Fibroblast of lung (primary cell): ENCODE measurements around the gene BIN1. TPM values are rescaled to one million over a fixed set of nuclear protein-coding genes. Genes with fewer than 3 reads are reported as not detected.
A peak's percentile ranks its signal among the peaks of the same experiment; 100 is the strongest.

Experiments used
- DNase-seq, 2 donors: peaks; one replicate each; pipeline versions ENCODE4 v3.0.0 to v3.0.0-alpha.2; 2010; ENCODE audit warnings: low read depth in 2 of 2
- H2AFZ ChIP-seq: 2 replicates; pipeline ENCODE4 v1.5.1; 2012; ENCODE audit warnings: low read length, control low read depth, inconsistent platforms
- H3K27ac ChIP-seq: 2 replicates; pipeline ENCODE4 v1.5.1; 2011; ENCODE audit warnings: low read length, control low read depth; ENCODE audit not compliant: insufficient read depth
- H3K27me3 ChIP-seq: 2 replicates; pipeline ENCODE4 v1.5.1; 2011; ENCODE audit warnings: mild to moderate bottlenecking, low read length; ENCODE audit not compliant: control insufficient read depth, insufficient read depth
- H3K36me3 ChIP-seq: 2 replicates; pipeline ENCODE4 v1.5.1; 2011; ENCODE audit warnings: low read length; ENCODE audit not compliant: control insufficient read depth, insufficient read depth
- H3K4me1 ChIP-seq: 2 replicates; pipeline ENCODE4 v1.5.1; 2011; ENCODE audit warnings: low read length; ENCODE audit not compliant: control insufficient read depth, insufficient read depth; ENCODE audit errors: extremely low read depth
- H3K4me2 ChIP-seq: 2 replicates; pipeline ENCODE4 v1.5.1; 2011; ENCODE audit warnings: low read length, control low read depth; ENCODE audit not compliant: insufficient read depth; ENCODE audit errors: extremely low read depth
- H3K4me3 ChIP-seq, 4 experiments: fragments of 200-600 bp in 1 of 4; sonication (generic) in 1 of 4; replicated peaks in 1 of 4; 2 replicates each; pipeline ENCODE4 v1.5.1; 2011 to 2016; ENCODE audit warnings: low read length in 4 of 4, low read depth in 3 of 4, mild to moderate bottlenecking in 3 of 4, control low read depth in 2 of 4, inconsistent platforms in 1 of 4, mixed read lengths in 1 of 4; ENCODE audit not compliant: insufficient read depth in 1 of 4; ENCODE audit errors: control extremely low read depth in 1 of 4
- H3K79me2 ChIP-seq: 2 replicates; pipeline ENCODE4 v1.5.1; 2012; ENCODE audit warnings: mild to moderate bottlenecking, low read length, inconsistent platforms; ENCODE audit not compliant: control insufficient read depth, insufficient read depth
- H3K9ac ChIP-seq: 2 replicates; pipeline ENCODE4 v1.5.1; 2011; ENCODE audit warnings: mild to moderate bottlenecking, low read length, control low read depth; ENCODE audit not compliant: insufficient read depth
- H3K9me3 ChIP-seq: 2 replicates; pipeline ENCODE4 v1.5.1; 2012; ENCODE audit warnings: low read depth, low read length; ENCODE audit not compliant: control insufficient read depth, insufficient read depth
- H4K20me1 ChIP-seq: 2 replicates; pipeline ENCODE4 v1.5.1; 2011; ENCODE audit warnings: low read length; ENCODE audit not compliant: control insufficient read depth, insufficient read depth; ENCODE audit errors: extremely low read depth
- EZH2 ChIP-seq: IDR thresholded peaks from 2 replicates; pipeline ENCODE4 v1.5.1; 2012; ENCODE audit warnings: low read length, control low read depth, mild to moderate bottlenecking; ENCODE audit errors: missing control alignments
- polyA plus RNA-seq, 2 donors: library from polyadenylated mRNA; depleted of rRNA in 1 of 2; stranded (reverse) in 1 of 2; unstranded in 1 of 2; fragments of >200 nt; gene quantifications; 2 replicates each; pipeline ENCODE4 v1.2.1, GENCODE V29; 2011 to 2012; ENCODE audit warnings: missing spikeins in 1 of 2
- total RNA-seq: library from RNA; depleted of rRNA; stranded (reverse); fragments of >200 nt; gene quantifications from 2 replicates; pipeline ENCODE4 v1.2.1, GENCODE V29; 2014
- TF ChIP-seq, protein P1 (sequence below), 2 donors: IDR thresholded peaks in 1 of 2; conservative IDR thresholded peaks in 1 of 2; 1 replicate in 1 of 2; 2 replicates in 1 of 2; pipeline ENCODE4 v1.5.1; 2011 to 2012; ENCODE audit warnings: low read length in 2 of 2, control low read depth in 1 of 2, inconsistent platforms in 1 of 2, low read depth in 1 of 2, mild to moderate bottlenecking in 1 of 2

BIN1 gene
- total and polyA plus RNA-seq, 2 donors (not counting 1 experiment from before 2014, with no cell fraction given): 17.3 to 68.7 TPM

DNA sequence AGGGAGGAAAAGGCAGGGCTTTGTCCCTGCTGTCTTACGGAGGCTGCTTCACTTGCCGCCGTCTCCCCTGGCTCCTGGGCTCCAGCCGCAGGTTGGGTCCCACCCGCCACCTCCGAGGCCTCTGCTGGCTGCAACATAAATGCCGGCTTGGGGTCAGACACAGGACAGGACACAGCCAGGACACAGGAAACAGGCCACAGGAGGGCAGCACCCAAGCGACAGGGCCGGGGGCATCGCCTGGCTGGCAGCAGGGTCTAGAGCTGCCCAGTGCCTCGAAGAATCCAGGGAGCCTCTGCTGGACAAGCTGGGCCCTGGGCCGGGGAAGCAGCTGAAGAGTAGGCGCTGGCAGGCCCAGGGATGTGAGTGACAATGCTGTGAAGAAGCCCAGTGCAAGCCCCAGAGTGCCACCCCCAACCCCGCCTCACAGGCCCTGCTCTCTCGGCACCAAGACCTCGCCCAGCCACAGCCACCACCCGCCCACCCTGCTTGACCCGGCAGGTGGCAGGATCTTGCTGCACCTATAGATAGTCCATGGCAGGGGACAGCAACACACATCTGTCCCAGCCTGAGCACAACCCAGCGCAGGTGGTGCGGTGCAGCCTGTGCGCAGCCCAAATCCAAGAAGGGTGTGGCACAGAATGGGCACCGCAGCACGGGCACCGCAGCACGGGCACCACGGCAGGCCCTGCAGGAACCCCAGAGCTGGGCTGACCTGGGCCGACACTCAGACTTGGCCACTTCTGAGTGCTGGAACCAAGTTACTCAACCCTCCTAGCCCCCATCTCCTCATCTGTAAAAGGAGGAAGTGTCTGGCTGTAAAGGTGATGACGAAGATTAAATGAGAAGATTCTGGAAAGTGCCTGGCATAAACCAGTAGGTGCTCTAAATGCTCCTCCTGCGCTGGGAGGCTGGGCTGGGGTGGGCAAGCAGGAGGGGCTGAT is 55.6 kb downstream of the BIN1 start:
- Histone ChIP-seq H2AFZ (no peak overlapping the region), H4K20me1 (no peaks in the 10 kb centered on the region), H3K4me2 (no peak overlapping the region), H3K4me3 (no peak overlapping the region), H3K9ac (no peak overlapping the region), H3K79me2 (no peaks in the 10 kb centered on the region), H3K4me1 (no peaks in the 10 kb centered on the region), H3K27me3 (no peaks in the 10 kb centered on the region), H3K27ac (no peak overlapping the region), H3K9me3 (no peaks in the 10 kb centered on the region), H3K36me3 (peaks cover 4% of the 10 kb centered on the region)
- DNase-seq: no peak
- TF ChIP-seq EZH2: no peak
- TF ChIP-seq, protein P1, sequence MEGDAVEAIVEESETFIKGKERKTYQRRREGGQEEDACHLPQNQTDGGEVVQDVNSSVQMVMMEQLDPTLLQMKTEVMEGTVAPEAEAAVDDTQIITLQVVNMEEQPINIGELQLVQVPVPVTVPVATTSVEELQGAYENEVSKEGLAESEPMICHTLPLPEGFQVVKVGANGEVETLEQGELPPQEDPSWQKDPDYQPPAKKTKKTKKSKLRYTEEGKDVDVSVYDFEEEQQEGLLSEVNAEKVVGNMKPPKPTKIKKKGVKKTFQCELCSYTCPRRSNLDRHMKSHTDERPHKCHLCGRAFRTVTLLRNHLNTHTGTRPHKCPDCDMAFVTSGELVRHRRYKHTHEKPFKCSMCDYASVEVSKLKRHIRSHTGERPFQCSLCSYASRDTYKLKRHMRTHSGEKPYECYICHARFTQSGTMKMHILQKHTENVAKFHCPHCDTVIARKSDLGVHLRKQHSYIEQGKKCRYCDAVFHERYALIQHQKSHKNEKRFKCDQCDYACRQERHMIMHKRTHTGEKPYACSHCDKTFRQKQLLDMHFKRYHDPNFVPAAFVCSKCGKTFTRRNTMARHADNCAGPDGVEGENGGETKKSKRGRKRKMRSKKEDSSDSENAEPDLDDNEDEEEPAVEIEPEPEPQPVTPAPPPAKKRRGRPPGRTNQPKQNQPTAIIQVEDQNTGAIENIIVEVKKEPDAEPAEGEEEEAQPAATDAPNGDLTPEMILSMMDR (conservative IDR thresholded peaks at IDR 0.05 in 1 of 2, IDR thresholded peaks at IDR 0.05 in 1 of 2; ENCODE audit: low read depth in 1 of 2, low read length in 2 of 2): peak in 1 of 2 donors; percentile 3

DNA sequence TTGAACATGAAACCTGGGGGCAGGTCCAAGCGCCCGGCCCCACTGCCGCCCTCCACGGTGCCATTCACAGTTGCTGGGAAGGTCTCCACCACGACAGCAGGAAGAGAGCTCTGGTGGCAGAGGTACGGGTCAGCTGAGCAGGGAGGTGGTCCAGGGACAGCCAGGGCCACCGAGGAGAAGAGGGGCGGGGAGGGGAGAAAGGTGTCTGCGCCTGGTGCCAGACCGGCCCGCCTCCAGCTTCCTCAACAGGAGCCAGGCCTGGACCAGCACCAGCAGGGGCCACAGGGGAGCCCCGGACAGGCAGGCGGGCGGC is 56.2 kb downstream of the BIN1 start:
- no peak overlapping the region for H3K4me3 ChIP-seq
- H3K4me2 ChIP-seq: no peak overlapping the region
- no peaks in the 10 kb centered on the region for H3K27me3 ChIP-seq
- no peaks in the 10 kb centered on the region for H4K20me1 ChIP-seq
- no peak for TF ChIP-seq EZH2
- TF ChIP-seq, protein P1 (conservative IDR thresholded peaks at IDR 0.05 in 1 of 2, IDR thresholded peaks at IDR 0.05 in 1 of 2; ENCODE audit: low read depth in 1 of 2, low read length in 2 of 2): no peak
- H3K36me3 ChIP-seq: no peaks in the 10 kb centered on the region
- no peaks in the 10 kb centered on the region for H3K4me1 ChIP-seq
- H3K9ac ChIP-seq: no peak overlapping the region
- no peak overlapping the region for H2AFZ ChIP-seq
- no peaks in the 10 kb centered on the region for H3K9me3 ChIP-seq
- H3K27ac ChIP-seq: no peak overlapping the region
- DNase-seq: no peak
- no peaks in the 10 kb centered on the region for H3K79me2 ChIP-seq

DNA sequence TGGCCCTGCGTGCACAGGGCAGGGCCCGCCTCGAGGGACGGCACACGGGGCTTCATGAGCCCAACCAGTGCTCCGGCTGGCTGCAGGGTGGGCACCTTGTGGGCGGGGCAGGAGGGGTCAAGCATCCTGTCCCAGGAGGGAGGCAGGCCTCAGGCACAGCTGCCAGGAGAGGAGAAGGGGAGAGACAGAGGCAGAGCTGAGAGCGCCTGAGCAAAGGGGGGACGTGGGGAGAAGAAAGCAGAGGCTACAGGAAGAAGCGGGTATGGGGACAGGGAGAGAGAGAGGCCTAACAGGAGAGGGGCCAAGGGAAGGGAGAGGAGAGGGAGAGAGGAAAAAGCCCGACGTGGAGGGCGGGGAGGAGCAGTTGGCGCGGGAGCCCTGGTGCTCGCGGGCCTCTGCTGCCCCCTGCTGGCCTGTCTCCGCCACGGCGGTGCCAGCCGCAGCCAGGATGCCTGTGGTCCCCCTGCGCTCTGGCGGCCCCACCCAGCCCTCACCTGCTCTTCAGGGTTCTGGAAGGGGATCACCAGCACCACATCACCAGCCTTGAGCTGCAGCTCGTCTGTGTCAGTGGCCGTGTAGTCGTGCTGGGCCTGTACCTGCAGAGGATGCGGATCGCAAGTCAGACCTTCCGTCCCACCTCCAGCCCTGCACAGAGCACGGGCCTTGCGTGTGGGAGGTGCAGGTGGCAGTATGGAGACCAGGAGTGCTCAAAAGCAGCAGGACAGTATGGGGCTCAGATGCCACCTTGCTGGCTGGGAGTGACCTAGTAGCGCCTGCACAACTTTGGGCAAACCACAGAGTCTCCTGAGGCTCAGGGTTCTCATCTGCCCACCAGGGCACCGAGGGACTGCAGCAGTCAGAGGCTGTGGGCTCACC is 56.8 kb downstream of the BIN1 start:
- no peak overlapping the region for H3K27ac ChIP-seq
- no peaks in the 10 kb centered on the region for H3K27me3 ChIP-seq
- H3K4me1 ChIP-seq: no peaks in the 10 kb centered on the region
- no peak overlapping the region for H3K4me3 ChIP-seq
- H3K9me3 ChIP-seq: no peaks in the 10 kb centered on the region
- H2AFZ ChIP-seq: peak overlapping the region; percentile 68
- no peak overlapping the region for H3K4me2 ChIP-seq
- no peaks in the 10 kb centered on the region for H3K79me2 ChIP-seq
- H3K36me3 ChIP-seq: no peaks in the 10 kb centered on the region
- H3K9ac ChIP-seq: no peak overlapping the region
- peak; percentile 21 to 62 for DNase-seq
- TF ChIP-seq, protein P1 (conservative IDR thresholded peaks at IDR 0.05 in 1 of 2, IDR thresholded peaks at IDR 0.05 in 1 of 2; ENCODE audit: low read depth in 1 of 2, low read length in 2 of 2): peak; percentile 76 to 81
- TF ChIP-seq EZH2: no peak
- H4K20me1 ChIP-seq: no peaks in the 10 kb centered on the region
